Hematopoietic multipotent progenitor cell treated with erythropoietin and hydrocortisone succinate and interleukin-3 and kit ligand, for 4 days (in vitro differentiated cells): ENCODE data around the gene NME7.
"Not testable (repeated sequence)": the region's sequence is repeated elsewhere in the genome, so short reads cannot be mapped to it uniquely, and the experiment has no call there.

Source experiments
- DNase-seq: peaks from one replicate; pipeline ENCODE4 v3.0.0-alpha.2; 2015

Gene NME7

GRCh38 chr1:169300854-169301253 lies 66.7 kb downstream of the NME7 start:
- DNase-seq: no peak

GRCh38 chr1:169298441-169298840 lies 69.2 kb downstream of the NME7 start:
- no peak for DNase-seq

- DNase-seq: no peak
These were observed 71.8 kb downstream of the NME7 start for GRCh38 chr1:169295846-169296245.

- DNase-seq: peak; percentile 81
These were observed 72.2 kb downstream of the NME7 start for GRCh38 chr1:169295425-169295824.

DNA sequence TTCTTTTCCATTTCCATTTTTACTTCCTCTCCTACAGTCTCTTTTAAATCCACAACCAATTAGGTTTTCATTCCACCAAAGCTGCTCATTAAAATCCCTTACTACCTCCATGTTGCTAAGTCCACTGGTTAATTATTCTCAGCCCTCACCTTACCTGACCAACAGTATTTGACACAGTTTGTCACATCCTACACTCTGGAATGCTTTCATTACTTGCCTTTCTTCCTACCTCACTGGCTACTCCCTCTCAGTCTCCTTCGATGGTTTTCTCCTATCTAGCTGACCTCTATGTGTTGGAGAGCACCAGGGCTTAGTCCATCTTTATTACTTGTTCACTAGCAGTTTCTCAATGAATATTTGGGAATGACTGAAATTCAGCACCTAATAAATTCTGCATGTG lies 78.6 kb downstream of the NME7 start:
- DNase-seq: no peak

DNA sequence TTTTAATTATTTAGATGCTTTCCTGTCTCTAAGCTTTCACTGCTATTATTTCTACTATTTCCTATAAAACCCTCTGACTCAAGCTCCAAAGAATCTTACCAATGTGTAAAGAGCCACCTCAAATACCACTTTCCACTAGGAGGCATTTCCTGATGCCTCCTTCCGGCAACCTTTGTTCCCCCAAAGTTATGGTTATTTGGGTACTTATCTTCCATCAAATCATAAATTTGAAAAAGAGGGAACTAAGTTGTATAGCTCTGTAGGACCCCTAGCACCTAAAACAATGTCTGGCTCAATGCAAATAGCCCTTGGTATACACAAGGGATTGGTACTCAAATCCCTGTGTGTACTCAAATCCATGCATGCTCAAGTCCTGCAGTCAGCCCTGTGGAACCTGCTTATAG lies 79.6 kb downstream of the NME7 start:
- no peak for DNase-seq

DNA sequence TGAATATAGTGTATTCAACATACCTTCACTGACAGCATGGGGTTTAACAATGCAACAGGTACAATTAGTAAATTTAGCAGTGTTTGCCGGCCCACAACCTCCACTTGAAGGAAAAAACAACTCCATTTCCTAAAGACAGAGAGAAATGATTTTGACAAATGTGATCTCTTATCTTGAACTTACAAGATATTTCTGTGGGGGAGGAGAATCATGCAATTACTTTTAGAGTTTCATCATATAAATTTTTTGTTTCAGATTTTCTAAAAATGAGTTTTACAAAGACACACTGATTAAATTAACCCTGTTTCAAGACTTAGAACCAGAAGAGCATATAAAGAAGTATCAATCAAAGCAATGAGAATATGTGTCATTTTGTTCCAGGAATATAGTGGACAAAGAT lies 80.3 kb downstream of the NME7 start:
- peak; percentile 30 for DNase-seq

- not testable (repeated sequence) for DNase-seq
These were observed 86.0 kb downstream of the NME7 start for GRCh38 chr1:169281562-169281961.

DNA sequence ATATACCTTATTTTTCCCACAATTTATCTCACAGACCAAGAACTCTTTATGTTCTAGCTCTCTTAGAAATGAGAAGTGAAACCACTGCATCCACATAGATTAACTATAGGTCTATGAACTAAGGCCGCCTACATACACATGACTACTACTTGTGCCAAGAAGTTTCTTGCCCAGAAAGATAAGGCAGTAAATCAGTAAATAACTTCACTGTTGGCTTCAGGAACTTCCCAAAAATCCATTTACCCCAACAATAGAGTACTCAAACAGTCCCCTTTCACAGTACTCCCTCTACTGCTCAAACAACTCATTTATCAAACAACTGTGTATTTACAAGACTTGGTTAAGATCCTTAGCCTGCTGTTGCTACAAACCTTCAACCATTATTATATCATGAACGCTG lies 96.5 kb downstream of the NME7 start:
- peak; percentile 93 for DNase-seq

DNA sequence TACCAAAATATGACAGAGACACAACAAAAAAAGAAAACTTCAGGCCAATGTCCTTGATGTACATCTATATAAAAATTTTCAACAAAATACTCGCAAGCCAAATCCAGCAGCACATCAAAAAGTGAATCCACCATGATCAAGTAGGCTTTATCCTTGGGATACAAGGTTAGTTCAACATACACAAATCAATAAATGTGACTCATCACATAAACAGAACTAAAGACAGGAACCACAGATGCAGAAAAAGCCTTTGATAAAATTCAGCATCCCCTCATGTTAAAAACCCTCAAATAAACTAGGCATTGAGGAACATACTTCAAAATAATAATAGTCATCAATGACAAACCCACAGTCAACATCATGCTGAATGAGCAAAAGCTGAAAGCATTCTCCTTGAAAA lies 101.5 kb downstream of the NME7 start:
- DNase-seq: no peak

GRCh38 chr1:169263059-169263458 lies 104.5 kb downstream of the NME7 start:
- no peak for DNase-seq

GRCh38 chr1:169261884-169262283 lies 105.7 kb downstream of the NME7 start:
- DNase-seq: no peak

DNA sequence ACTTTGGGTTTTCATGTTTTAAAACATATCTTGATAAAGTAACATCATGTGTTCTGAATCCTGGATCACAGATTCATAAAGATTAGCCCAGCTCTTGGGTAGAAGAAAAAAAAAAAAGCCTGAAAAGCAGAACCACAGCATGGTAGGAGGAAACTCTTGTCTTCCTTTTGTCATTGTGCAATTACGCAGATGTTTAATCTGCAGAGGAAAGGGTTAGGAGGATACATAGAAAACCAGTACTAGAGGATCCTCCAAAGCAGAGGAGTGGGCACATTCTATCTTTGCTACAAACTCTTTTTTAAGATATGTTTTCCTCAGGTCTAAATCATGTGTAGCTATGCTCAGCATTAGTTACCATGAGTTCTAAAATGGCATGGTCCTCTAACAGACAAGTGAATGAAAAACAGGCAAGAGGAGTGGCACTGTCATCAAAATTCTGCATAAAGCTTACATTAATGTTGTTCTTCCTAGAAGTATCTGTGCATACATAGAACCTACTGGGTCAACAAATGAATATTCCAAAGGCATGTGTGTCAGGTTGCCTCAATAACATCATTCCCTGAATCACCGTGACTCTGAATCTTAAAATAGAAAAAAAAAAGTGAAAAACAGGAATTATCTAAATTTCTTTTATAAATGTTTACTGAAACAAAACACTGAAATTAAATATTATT lies 107.0 kb downstream of the NME7 start:
- DNase-seq: peak; percentile 89

DNA sequence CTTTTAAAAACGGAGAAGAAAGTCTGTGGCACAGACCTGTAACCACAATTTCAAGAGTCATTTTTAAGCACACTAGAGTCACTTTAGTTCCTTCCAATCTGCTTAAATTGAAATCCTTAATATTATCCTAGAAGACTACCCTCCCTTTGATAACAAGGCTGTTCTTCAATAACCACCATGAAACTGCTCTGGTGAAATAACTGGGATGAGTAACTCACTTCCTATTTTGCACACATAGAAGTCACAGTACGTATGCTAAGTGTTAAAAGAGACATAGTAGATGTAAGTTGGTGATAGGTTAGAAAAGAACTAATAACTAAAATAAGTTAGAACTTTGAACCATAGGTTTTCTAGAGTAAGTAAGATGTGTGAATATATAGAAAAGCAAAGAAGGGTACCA lies 107.8 kb downstream of the NME7 start:
- peak; percentile 52 for DNase-seq

DNA sequence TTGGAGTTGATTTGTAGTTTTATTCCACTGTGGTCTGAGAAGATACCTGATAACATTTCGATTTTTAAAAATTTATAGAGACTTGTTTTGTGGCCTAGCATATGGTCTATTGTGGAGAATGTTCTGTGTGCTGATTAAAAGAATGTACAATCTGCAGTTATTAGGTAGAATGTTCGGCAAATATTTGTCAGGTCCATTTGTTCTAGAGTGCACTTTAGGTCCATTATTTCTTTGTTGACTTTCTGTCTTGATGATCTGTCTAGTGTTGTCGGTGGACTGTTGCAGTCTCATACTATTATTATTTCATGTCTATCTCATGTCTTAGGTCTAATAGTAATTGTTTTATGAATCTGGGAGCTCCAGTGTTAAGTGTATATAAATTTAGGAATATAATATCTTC lies 116.8 kb downstream of the NME7 start:
- no peak for DNase-seq

DNA sequence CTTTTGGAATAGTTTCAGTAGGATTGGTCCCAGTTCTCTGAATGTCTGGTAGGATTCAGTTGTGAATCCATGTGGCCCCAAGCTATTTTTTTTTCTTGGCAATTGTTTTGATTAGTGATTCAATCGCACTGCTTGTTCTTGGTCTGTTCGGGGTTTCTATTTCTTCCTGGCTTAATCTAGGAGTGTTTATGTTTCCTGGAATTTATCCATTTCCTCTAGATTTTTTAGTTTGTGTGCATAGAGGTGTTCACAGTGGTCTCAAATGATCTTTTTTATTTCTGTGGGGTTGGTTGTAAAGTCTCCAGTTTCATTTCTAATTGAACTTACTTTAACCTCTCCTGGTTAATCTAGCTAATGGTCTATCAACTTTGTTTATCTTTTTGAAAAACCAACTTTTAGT lies 117.6 kb downstream of the NME7 start:
- no peak for DNase-seq

DNA sequence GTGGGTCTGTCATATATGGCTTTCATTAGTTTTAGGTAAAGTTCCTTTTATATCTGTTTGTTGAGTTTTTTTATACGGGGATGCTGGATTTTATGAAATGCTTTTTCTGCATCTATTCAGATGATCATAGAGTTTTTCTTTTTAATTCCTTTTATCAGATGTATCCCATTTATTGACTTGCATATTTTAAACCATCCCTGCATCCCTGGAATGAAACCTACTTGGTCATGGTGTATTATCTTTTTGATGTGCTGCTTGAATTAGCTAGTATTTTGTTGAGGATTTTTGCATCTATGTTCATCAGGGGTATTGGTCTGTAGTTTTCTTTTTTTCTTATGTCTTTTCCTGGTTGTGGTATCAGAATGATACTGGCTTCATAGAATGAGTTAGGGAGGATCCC lies 118.0 kb downstream of the NME7 start:
- DNase-seq: no peak

GRCh38 chr1:169245706-169246105 lies 121.9 kb downstream of the NME7 start:
- DNase-seq: no peak

DNA sequence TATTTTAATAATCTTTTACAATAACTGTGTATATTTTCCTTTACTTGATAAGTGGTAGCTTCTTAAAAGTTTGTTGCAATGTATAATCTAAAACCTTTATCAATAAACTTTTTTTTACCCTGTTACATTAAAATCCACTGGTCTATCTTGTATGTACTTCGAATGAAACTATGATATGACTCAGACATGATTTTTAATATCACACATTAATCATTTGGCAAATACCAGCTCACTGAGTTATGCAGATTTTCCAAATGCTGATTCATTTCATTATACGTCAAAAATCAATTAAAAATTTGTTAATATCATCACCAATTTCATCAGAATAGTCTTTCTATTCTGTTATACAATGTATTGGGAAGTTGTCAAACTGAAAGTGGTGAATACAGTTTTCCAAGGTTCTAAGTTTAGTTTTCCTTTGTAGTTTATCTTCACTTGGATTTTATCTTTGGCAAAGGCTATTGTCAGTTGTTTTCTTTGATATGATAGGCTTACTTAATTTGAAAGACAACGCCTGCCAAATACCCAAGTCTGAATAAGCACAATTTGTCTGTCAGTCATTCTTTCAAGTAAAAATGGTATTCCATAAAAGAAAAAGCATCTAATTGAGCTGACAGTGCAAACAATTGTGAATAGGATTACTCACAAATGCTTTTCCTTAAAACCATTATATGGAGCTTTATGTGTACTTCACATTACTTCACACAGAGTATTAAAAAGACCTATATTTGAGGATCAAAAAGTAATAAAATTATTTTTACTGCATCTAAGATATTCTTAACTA lies 127.0 kb downstream of the NME7 start:
- no peak for DNase-seq

DNA sequence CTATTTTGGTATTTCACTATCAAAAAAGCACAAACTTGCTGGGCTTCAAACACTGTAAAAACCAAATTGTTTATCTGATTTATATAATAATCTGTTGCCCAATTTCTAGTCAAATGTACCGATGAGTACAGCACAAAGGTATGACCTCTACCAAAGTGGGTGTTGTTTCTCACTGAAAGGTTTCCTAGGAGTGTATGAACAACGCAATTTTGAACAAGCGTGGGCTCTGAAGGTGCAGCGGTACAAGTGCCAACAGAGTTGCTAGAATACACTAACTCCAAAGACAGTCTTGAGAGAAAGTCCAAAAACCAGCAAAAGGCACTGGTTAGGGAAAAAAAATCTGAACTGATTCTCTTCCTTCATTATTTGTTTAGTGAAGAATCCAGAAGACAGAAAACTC lies 130.7 kb downstream of the NME7 start:
- DNase-seq: no peak

DNA sequence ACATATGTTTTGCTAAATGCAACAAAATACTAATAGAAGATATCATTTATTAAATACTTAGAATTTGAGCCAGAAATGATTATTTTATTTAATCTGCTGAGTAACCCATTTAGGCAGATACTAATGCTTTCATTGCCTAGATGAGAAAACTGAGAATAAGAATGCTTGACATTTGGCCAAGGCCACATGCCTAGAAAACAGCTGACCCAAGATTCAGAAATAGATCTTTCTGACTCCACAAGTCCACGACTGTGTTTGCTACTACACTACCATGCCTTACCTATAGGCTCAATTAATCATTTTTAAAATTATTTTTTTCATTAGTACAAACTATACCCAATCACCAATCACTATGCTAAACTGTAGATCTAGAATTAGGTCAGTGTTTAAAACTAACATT lies 131.5 kb downstream of the NME7 start:
- no peak for DNase-seq

GRCh38 chr1:169235568-169235967 lies 132.0 kb downstream of the NME7 start:
- no peak for DNase-seq

GRCh38 chr1:169234780-169235179 lies 132.8 kb downstream of the NME7 start:
- no peak for DNase-seq

- DNase-seq: peak; percentile 73
These were observed 150.0 kb downstream of the NME7 start for GRCh38 chr1:169217636-169218035.

- DNase-seq: no peak
These were observed 153.0 kb downstream of the NME7 start for GRCh38 chr1:169214598-169214997.
